Tibial nerve (tissue), 4 donors: ENCODE results near the gene LPIN1.

Experiments used
- EP300 ChIP-seq, 2 donors: sonication (generic); formaldehyde crosslinking; IDR thresholded peaks; one replicate each; pipeline ENCODE4 v1.6.1; 2017; ENCODE audit warnings: antibody characterized with exemption in 2 of 2, mild to moderate bottlenecking in 1 of 2
- POLR2A ChIP-seq, 2 donors: fragments of 450-650 bp; IDR thresholded peaks; one replicate each; pipeline ENCODE4 v1.6.1; 2017; ENCODE audit warnings: antibody characterized with exemption in 2 of 2, mild to moderate bottlenecking in 2 of 2, moderate library complexity in 2 of 2
- TF ChIP-seq, protein P1 (sequence below), 5 experiments: fragments of 200-600 bp in 3 of 5; fragments of 450-650 bp in 2 of 5; sonication (generic) in 3 of 5; IDR thresholded peaks; one replicate each; pipeline ENCODE4 v1.5.1; 2016 to 2019; ENCODE audit warnings: antibody characterized with exemption in 5 of 5, mild to moderate bottlenecking in 3 of 5, moderate library complexity in 2 of 5

DNA sequence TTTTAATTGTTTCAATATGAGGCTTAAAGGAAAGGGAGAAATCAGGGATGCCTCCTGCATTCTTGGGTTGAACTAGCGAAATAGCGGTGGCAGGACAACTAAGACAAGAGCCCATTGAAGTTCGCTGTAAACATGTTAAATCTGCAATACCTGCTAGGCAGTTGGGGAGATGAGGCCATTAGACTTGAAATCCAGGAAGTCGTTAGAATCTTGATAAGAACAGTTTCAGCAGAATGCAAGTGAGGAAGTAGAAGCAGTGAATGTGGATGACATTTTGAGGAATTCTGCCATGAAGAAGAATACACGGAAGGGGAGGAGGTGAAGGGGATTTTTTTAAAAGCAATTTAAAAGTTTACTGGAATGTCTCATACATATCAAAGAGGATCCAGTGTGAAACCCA, 109.7 kb downstream of the LPIN1 start:
- TF ChIP-seq EP300 (IDR thresholded peaks at IDR 0.05) (no peak), POLR2A (IDR thresholded peaks at IDR 0.05) (no peak)
- TF ChIP-seq, protein P1, sequence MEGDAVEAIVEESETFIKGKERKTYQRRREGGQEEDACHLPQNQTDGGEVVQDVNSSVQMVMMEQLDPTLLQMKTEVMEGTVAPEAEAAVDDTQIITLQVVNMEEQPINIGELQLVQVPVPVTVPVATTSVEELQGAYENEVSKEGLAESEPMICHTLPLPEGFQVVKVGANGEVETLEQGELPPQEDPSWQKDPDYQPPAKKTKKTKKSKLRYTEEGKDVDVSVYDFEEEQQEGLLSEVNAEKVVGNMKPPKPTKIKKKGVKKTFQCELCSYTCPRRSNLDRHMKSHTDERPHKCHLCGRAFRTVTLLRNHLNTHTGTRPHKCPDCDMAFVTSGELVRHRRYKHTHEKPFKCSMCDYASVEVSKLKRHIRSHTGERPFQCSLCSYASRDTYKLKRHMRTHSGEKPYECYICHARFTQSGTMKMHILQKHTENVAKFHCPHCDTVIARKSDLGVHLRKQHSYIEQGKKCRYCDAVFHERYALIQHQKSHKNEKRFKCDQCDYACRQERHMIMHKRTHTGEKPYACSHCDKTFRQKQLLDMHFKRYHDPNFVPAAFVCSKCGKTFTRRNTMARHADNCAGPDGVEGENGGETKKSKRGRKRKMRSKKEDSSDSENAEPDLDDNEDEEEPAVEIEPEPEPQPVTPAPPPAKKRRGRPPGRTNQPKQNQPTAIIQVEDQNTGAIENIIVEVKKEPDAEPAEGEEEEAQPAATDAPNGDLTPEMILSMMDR (IDR thresholded peaks at IDR 0.05): no peak
